Measurements from ENCODE around the gene NCKAP5. TPM values are rescaled to one million over a fixed set of nuclear protein-coding genes. Genes with fewer than 3 reads are reported as not detected.

Gene NCKAP5
- total and polyA plus RNA-seq, 2 of the 13 experiments (the other 11 are each of a cell fraction or from before 2014, with no cell fraction given) = 0.01 TPM; not detected in 1

DNA sequence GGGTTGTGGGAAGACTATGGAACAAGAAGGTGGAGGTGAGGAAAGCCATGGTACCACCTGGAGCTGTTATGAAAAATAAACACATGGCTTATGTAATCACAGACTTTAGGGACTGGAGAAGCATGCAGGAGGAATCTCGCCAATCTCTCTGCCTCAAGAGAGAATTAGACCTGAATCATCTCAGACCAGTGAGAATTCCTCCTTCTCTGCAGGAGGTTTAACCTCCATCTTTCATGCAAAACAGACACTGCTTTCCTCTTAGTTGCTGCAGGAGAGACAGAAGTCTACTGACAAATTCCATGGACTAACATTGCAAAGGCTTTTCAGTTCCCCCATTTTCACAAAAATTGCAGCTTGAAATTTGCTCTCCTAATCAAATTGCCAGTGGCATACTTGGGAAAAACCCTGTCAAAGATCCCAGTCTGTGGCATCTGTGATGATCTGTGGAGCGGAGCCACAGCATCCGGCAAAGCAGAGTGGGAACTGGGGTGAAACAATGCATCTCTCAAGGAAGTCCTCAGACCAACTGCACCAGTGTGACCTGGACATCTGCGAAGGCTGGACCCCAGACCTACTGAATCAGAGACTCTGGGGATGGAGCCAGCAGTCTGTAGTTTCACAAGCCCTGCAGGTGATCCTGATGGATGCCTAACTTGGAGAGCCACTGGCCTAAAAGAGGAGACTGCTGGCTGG is 28.6 kb upstream of the NCKAP5 start:
- FAIRE-seq (no peak), DNase-seq (ENCODE audit: low spot score) (no peak), ATAC-seq (no peak)
- Histone ChIP-seq H3K4me2 (ENCODE audit: low read depth, low read length) (no peak overlapping the region), H3K9ac (ENCODE audit: insufficient read depth, low read depth, low read length) (no peak overlapping the region), H2AFZ (ENCODE audit: low read length) (no peak overlapping the region), H3K79me2 (ENCODE audit: insufficient read depth, low read length) (no peaks in the 10 kb centered on the region), H3K27ac (ENCODE audit: extremely low read length, insufficient read depth, low read length) (no peak overlapping the region), H3K27me3 (ENCODE audit: control insufficient read depth in 1 of 2, insufficient read depth in 2 of 2, low read length in 2 of 2) (peaks cover 0 to 5% of the 10 kb centered on the region in 2 experiments; a peak in 3 of 5 replicates), H4K20me1 (ENCODE audit: insufficient read depth, low read length) (no peaks in the 10 kb centered on the region), H3K9me3 (ENCODE audit: low read length) (no peaks in the 10 kb centered on the region), H3K36me3 (replicated peaks in 1 of 2; ENCODE audit: control insufficient read depth in 1 of 2, insufficient read depth in 2 of 2, low read length in 2 of 2) (no peaks in the 10 kb centered on the region), H3K4me3 (replicated peaks in 1 of 3; ENCODE audit: insufficient read depth in 1 of 3, low read depth in 2 of 3, low read length in 3 of 3) (no peak overlapping the region), H3K4me1 (ENCODE audit: insufficient read depth, low read length) (no peaks in the 10 kb centered on the region)
- WGBS (ENCODE audit: low lambda C conversion rate) = 48% methylated on average over 3 of the region's 4 CpGs
- intact Hi-C loops (cut with micrococcal nuclease; ENCODE audit: unreplicated experiment) = no loop called here
- TF ChIP-seq DNMT1 (CRISPR knock-in tag; IDR thresholded peaks at IDR 0.05) (no peak), NFE2L2 (IDR thresholded peaks at IDR 0.05; ENCODE audit: low read length) (no peak), KDM6A (CRISPR knock-in tag; IDR thresholded peaks at IDR 0.05; ENCODE audit: low read depth) (no peak), BORCS8-MEF2B (CRISPR knock-in tag; IDR thresholded peaks at IDR 0.05) (no peak), ZNF790 (CRISPR knock-in tag; IDR thresholded peaks at IDR 0.05; ENCODE audit: borderline replicate concordance) (no peak), ZNF282 (IDR thresholded peaks at IDR 0.05; ENCODE audit: partially characterized antibody) (no peak), NKX3-1 (CRISPR knock-in tag; IDR thresholded peaks at IDR 0.05) (no peak)
- TF ChIP-seq, protein P1, sequence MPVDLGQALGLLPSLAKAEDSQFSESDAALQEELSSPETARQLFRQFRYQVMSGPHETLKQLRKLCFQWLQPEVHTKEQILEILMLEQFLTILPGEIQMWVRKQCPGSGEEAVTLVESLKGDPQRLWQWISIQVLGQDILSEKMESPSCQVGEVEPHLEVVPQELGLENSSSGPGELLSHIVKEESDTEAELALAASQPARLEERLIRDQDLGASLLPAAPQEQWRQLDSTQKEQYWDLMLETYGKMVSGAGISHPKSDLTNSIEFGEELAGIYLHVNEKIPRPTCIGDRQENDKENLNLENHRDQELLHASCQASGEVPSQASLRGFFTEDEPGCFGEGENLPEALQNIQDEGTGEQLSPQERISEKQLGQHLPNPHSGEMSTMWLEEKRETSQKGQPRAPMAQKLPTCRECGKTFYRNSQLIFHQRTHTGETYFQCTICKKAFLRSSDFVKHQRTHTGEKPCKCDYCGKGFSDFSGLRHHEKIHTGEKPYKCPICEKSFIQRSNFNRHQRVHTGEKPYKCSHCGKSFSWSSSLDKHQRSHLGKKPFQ (CRISPR knock-in tag; IDR thresholded peaks at IDR 0.05; ENCODE audit: insufficient replicate concordance) = no peak
- ChIA-PET CTCF (ENCODE audit: low intra/inter-chr PET ratio, low total read pairs) (no interaction called here), POLR2A (no interaction called here)
- no TSS peak for BruUV-seq (replicated peaks)
- in situ Hi-C loops (cut with HindIII; ENCODE audit: extremely low pct_ligation_motif_present, low pct_unique_long_range_greater_than_20kb) = no loop called here

All from HepG2 (cell line).